Suprapubic skin (tissue), 4 donors: ENCODE results near the gene C10orf62. TPM values are rescaled to one million over a fixed set of nuclear protein-coding genes. Genes with fewer than 3 reads are reported as not detected.

Experiments used
- DNase-seq, 2 donors: peaks; one replicate each; pipeline ENCODE4 v3.0.0-alpha.2; 2019; ENCODE audit warnings: low spot score in 2 of 2
- H3K27ac ChIP-seq: fragments of 200-600 bp; sonication (generic); one replicate; pipeline ENCODE4 v1.5.1; 2019
- H3K27me3 ChIP-seq: fragments of 200-600 bp; sonication (generic); one replicate; pipeline ENCODE4 v1.5.1; 2019
- H3K36me3 ChIP-seq: fragments of 200-600 bp; sonication (generic); one replicate; pipeline ENCODE4 v1.5.1; 2019
- H3K4me1 ChIP-seq: fragments of 200-600 bp; sonication (generic); one replicate; pipeline ENCODE4 v1.5.1; 2019
- H3K4me3 ChIP-seq: fragments of 200-600 bp; sonication (generic); one replicate; pipeline ENCODE4 v1.5.1; 2019; ENCODE audit warnings: mild to moderate bottlenecking
- H3K9me3 ChIP-seq: fragments of 200-600 bp; sonication (generic); one replicate; pipeline ENCODE4 v1.5.1; 2019
- CTCF ChIP-seq, 2 donors: fragments of 200-600 bp in 1 of 2; fragments of 450-650 bp in 1 of 2; sonication (generic) in 1 of 2; IDR thresholded peaks; one replicate each; pipeline ENCODE4 v1.5.1; 2016 to 2019; ENCODE audit warnings: antibody characterized with exemption in 2 of 2, mild to moderate bottlenecking in 1 of 2, moderate library complexity in 1 of 2
- EP300 ChIP-seq: sonication (generic); formaldehyde crosslinking; IDR thresholded peaks from one replicate; pipeline ENCODE4 v1.6.1; 2017; ENCODE audit warnings: antibody characterized with exemption
- POLR2A ChIP-seq, 2 donors: fragments of 450-650 bp; IDR thresholded peaks; one replicate each; pipeline ENCODE4 v1.6.1; 2017; ENCODE audit warnings: antibody characterized with exemption in 2 of 2, mild to moderate bottlenecking in 2 of 2, moderate library complexity in 2 of 2
- POLR2AphosphoS5 ChIP-seq, 3 donors: sonication (generic); formaldehyde crosslinking; IDR thresholded peaks; one replicate each; pipeline ENCODE4 v1.6.1; 2017; ENCODE audit warnings: antibody characterized with exemption in 3 of 3
- WGBS: methylation state at CpG from one replicate; pipeline ENCODE4 v1.1.5; 2018; 5-methylcytosine and 5-hydroxymethylcytosine counted together
- total RNA-seq, 4 donors: library from RNA; depleted of rRNA; stranded (reverse); fragments of >200 nt; gene quantifications; one replicate each; pipeline ENCODE4 v1.1.0, GENCODE V29; 2016

Gene C10orf62
- total RNA-seq, 4 donors from 2014 or later: not detected

DNA sequence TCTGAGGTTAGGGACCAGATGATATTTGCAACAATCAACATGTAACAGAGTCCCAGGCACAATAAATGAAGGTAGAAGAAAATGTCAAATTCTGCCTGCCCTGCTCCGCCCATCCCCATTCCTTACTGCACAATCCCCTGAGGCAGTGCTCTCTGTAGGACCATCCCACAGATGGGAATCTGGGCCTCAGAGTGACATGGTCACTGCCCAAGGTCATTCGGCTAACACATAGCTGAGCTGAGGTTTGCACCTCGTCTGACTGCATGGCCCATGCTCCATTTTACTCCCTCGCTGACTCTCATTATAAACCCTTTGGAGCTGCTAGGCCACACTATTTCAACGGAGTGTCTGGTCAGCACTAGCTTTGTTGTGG, 4.1 kb upstream of the C10orf62 start:
- no peaks in the 10 kb centered on the region for H3K36me3 ChIP-seq
- WGBS: 84% methylated on average over 5 of the region's 5 CpGs
- H3K4me1 ChIP-seq: peaks cover 15% of the 10 kb centered on the region
- no peak for DNase-seq
- TF ChIP-seq POLR2AphosphoS5 (IDR thresholded peaks at IDR 0.05) (no peak), CTCF (IDR thresholded peaks at IDR 0.05) (no peak), EP300 (no peak), POLR2A (IDR thresholded peaks at IDR 0.05) (no peak)
- H3K27ac ChIP-seq: no peak overlapping the region
- no peaks in the 10 kb centered on the region for H3K9me3 ChIP-seq
- no peaks in the 10 kb centered on the region for H3K27me3 ChIP-seq
- no peak overlapping the region for H3K4me3 ChIP-seq

DNA sequence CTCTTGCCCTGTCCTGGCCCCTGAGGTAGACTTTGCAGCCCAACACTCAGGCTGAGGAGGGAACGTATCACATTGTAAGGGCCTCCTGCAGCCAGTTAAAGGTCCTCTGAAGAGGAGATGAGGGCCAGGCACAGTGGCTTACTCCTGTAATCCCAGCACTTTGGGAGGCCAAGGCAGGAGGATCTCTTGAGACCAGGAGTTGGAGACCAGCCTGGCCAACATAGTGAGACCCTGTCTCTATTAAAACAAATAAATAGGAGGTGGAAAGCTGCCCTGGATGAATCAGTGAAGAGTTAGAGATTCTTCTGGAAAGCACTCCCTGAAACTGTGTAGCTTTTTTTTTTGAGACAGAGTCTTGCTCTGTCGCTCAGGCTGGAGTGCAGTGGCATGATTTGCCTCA, 2.3 kb upstream of the C10orf62 start:
- Histone ChIP-seq H3K27me3 (no peaks in the 10 kb centered on the region), H3K4me1 (peaks cover 15% of the 10 kb centered on the region), H3K4me3 (no peak overlapping the region), H3K36me3 (no peaks in the 10 kb centered on the region), H3K9me3 (no peaks in the 10 kb centered on the region), H3K27ac (no peak overlapping the region)
- no peak for DNase-seq
- WGBS: 84% methylated on average over 2 of the region's 2 CpGs
- TF ChIP-seq POLR2AphosphoS5 (IDR thresholded peaks at IDR 0.05): no peak
- TF ChIP-seq EP300: no peak
- no peak for TF ChIP-seq POLR2A (IDR thresholded peaks at IDR 0.05)
- TF ChIP-seq CTCF (IDR thresholded peaks at IDR 0.05): no peak

DNA sequence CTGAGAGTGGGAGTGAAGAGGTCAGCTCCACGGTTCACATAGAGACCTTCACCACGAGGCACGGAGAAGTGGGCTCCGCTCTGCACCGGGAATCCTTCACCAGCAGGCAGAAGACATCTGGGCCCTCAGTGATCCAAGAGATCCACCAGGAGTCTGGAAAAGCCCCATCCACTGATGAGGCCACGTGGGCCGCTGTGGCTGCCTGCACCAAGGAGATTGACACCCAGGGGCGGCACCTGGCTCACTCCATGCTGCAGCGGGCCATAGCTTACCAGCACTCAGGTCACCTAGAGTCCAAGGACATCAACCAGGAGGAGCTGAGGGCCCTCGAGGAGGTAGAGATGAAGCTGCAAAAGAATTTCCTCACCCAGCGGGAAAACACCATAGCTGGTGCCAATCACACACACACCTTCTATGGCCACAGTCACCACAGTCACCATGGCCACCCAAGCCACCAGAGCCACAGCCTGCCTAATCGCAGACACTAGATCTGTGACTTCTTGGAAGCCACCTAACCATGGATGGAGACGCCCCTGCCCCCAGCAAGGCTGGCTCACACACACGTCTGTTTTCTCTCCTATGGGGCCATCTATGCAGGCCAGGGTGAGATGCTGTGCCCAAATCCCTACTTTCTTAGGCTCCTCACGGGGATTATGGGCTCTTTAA, 694 bp downstream of the C10orf62 start:
- DNase-seq: no peak
- TF ChIP-seq POLR2A (IDR thresholded peaks at IDR 0.05): no peak
- TF ChIP-seq CTCF (IDR thresholded peaks at IDR 0.05): no peak
- TF ChIP-seq POLR2AphosphoS5 (IDR thresholded peaks at IDR 0.05): no peak
- no peak for TF ChIP-seq EP300
- Histone ChIP-seq H3K27ac (no peak overlapping the region), H3K9me3 (no peaks in the 10 kb centered on the region), H3K4me1 (peaks cover 5% of the 10 kb centered on the region), H3K27me3 (no peaks in the 10 kb centered on the region), H3K4me3 (no peak overlapping the region), H3K36me3 (no peaks in the 10 kb centered on the region)
- WGBS: 86% methylated on average over 9 of the region's 15 CpGs

- H3K4me1 ChIP-seq: peaks cover 12% of the 10 kb centered on the region
- no peaks in the 10 kb centered on the region for H3K36me3 ChIP-seq
- no peaks in the 10 kb centered on the region for H3K27me3 ChIP-seq
- 78% methylated on average over 4 of the region's 5 CpGs for WGBS
- H3K9me3 ChIP-seq: no peaks in the 10 kb centered on the region
- no peak overlapping the region for H3K27ac ChIP-seq
- H3K4me3 ChIP-seq: no peak overlapping the region
- DNase-seq: no peak
- TF ChIP-seq POLR2A (IDR thresholded peaks at IDR 0.05): no peak
- TF ChIP-seq POLR2AphosphoS5 (IDR thresholded peaks at IDR 0.05): no peak
- no peak for TF ChIP-seq CTCF (IDR thresholded peaks at IDR 0.05)
- no peak for TF ChIP-seq EP300
Observed at GRCh38 chr10:97590748-97591495, 1.4 kb downstream of the C10orf62 start.

- peaks cover 24% of the 10 kb centered on the region for H3K4me1 ChIP-seq
- H3K9me3 ChIP-seq: no peaks in the 10 kb centered on the region
- no peak overlapping the region for H3K27ac ChIP-seq
- TF ChIP-seq EP300 (no peak), POLR2A (IDR thresholded peaks at IDR 0.05) (no peak), POLR2AphosphoS5 (IDR thresholded peaks at IDR 0.05) (no peak), CTCF (IDR thresholded peaks at IDR 0.05) (no peak)
- no peaks in the 10 kb centered on the region for H3K36me3 ChIP-seq
- no peaks in the 10 kb centered on the region for H3K27me3 ChIP-seq
- WGBS: 33% methylated on average over 4 of the region's 4 CpGs
- H3K4me3 ChIP-seq: no peak overlapping the region
- no peak for DNase-seq
Observed at GRCh38 chr10:97593421-97593820, 3.9 kb downstream of the C10orf62 start.
